ENCODE results near the gene PGGHG. TPM values are rescaled to one million over a fixed set of nuclear protein-coding genes. Genes with fewer than 3 reads are reported as not detected.

PGGHG gene
- total and polyA plus RNA-seq, 4 donors, result 21.6 to 145 (median 87.9) TPM

- 68 to 86% methylated on average over 30 of the region's 30 CpGs for WGBS, 2 donors
- Histone ChIP-seq H3K4me3 (no peak overlapping the region), H3K9ac (ENCODE audit: insufficient read depth in 1 of 2, low read length in 2 of 2) (peak overlapping the region in 1 of 2 donors; percentile 11), H3K36me3 (ENCODE audit: control insufficient read depth in 4 of 4, insufficient read depth in 4 of 4, low read length in 4 of 4) (no peaks in the 10 kb centered on the region), H3K27me3 (ENCODE audit: control insufficient read depth in 3 of 3, insufficient read depth in 3 of 3, low read length in 2 of 3) (no peaks in the 10 kb centered on the region), H3K27ac (ENCODE audit: low read depth in 1 of 2, low read length in 1 of 2) (peak overlapping the region; percentile 83 to 91), H3K4me1 (ENCODE audit: control insufficient read depth in 5 of 5, insufficient read depth in 5 of 5, low read length in 5 of 5) (peaks cover 0 to 43% (median 12%) of the 10 kb centered on the region in 5 donors), H3K9me3 (ENCODE audit: control insufficient read depth in 4 of 4, insufficient read depth in 3 of 4, low read length in 3 of 4) (no peaks in the 10 kb centered on the region)
- ATAC-seq (ENCODE audit: insufficient read depth, low FRiP score) (no peak), DNase-seq (no peak)
- no peak for TF ChIP-seq CTCF (IDR thresholded peaks at IDR 0.05; ENCODE audit: control extremely low read depth, extremely low read depth)
Measured at GRCh38 chr11:325796-326591, 37.1 kb downstream of the PGGHG start.

GRCh38 chr11:326592-326841, 37.6 kb downstream of the PGGHG start:
- Histone ChIP-seq H3K36me3 (ENCODE audit: control insufficient read depth in 4 of 4, insufficient read depth in 4 of 4, low read length in 4 of 4) (no peaks in the 10 kb centered on the region), H3K27ac (ENCODE audit: low read depth in 1 of 2, low read length in 1 of 2) (peak overlapping the region; percentile 83 to 91), H3K4me3 (no peak overlapping the region), H3K9me3 (ENCODE audit: control insufficient read depth in 4 of 4, insufficient read depth in 3 of 4, low read length in 3 of 4) (no peaks in the 10 kb centered on the region), H3K9ac (ENCODE audit: insufficient read depth in 1 of 2, low read length in 2 of 2) (peak overlapping the region in 1 of 2 donors; percentile 11), H3K27me3 (ENCODE audit: control insufficient read depth in 3 of 3, insufficient read depth in 3 of 3, low read length in 2 of 3) (no peaks in the 10 kb centered on the region), H3K4me1 (ENCODE audit: control insufficient read depth in 5 of 5, insufficient read depth in 5 of 5, low read length in 5 of 5) (peaks cover 0 to 42% (median 12%) of the 10 kb centered on the region in 5 donors)
- no peak for TF ChIP-seq CTCF (IDR thresholded peaks at IDR 0.05; ENCODE audit: control extremely low read depth, extremely low read depth)
- DNase-seq (no peak), ATAC-seq (ENCODE audit: insufficient read depth, low FRiP score) (no peak)
- 24 to 48% methylated on average over 6 of the region's 6 CpGs for WGBS, 2 donors

- peak overlapping the region in 1 of 2 donors; percentile 64 for H3K9ac ChIP-seq (ENCODE audit: insufficient read depth in 1 of 2, low read length in 2 of 2)
- H3K9me3 ChIP-seq (ENCODE audit: control insufficient read depth in 4 of 4, insufficient read depth in 3 of 4, low read length in 3 of 4), result no peaks in the 10 kb centered on the region
- TF ChIP-seq CTCF (IDR thresholded peaks at IDR 0.05; ENCODE audit: control extremely low read depth, extremely low read depth), result no peak
- H3K4me1 ChIP-seq (ENCODE audit: control insufficient read depth in 5 of 5, insufficient read depth in 5 of 5, low read length in 5 of 5), result peaks cover 0 to 42% (median 12%) of the 10 kb centered on the region in 5 donors
- no peaks in the 10 kb centered on the region for H3K27me3 ChIP-seq (ENCODE audit: control insufficient read depth in 3 of 3, insufficient read depth in 3 of 3, low read length in 2 of 3)
- DNase-seq (peak; percentile 80 to 83 (median 81)), ATAC-seq (ENCODE audit: insufficient read depth, low FRiP score) (peak; percentile 89)
- H3K27ac ChIP-seq (ENCODE audit: low read depth in 1 of 2, low read length in 1 of 2), result peak overlapping the region; percentile 83 to 91
- WGBS, 2 donors, result 7 to 20% methylated on average over 19 of the region's 19 CpGs
- no peak overlapping the region for H3K4me3 ChIP-seq
- H3K36me3 ChIP-seq (ENCODE audit: control insufficient read depth in 4 of 4, insufficient read depth in 4 of 4, low read length in 4 of 4), result no peaks in the 10 kb centered on the region
Measured at GRCh38 chr11:326842-327580, 38.1 kb downstream of the PGGHG start.

Data from lung (tissue), 12 donors.